GM19099 (cell line): ENCODE data around the gene ARHGEF39.

Experiments used
- POLR2A ChIP-seq: IDR thresholded peaks from 3 replicates; pipeline ENCODE4 v1.6.1; 2011; ENCODE audit warnings: low read depth; ENCODE audit not compliant: insufficient read length; ENCODE audit errors: extremely low read depth

ARHGEF39 gene

DNA sequence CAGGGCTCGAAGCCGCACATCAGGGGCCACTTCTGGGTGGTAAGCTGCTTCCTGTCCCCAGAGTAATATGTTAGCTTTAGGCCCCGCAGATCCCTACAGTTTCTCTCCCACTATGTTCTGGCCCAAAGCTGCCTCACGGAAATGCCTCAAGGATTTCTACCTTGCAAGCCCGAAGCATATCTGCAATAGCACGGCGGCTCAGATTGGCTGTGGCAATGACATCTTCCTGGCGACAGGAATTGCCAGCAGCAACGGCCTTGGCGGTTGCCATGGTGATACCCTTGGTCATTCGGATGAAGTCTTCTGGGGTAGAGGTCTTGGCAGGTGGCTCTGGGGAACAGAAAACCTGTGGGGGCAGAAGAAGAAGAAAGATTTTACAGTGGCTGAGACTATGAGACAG, 35.0 kb upstream of the ARHGEF39 start:
- no peak for TF ChIP-seq POLR2A

DNA sequence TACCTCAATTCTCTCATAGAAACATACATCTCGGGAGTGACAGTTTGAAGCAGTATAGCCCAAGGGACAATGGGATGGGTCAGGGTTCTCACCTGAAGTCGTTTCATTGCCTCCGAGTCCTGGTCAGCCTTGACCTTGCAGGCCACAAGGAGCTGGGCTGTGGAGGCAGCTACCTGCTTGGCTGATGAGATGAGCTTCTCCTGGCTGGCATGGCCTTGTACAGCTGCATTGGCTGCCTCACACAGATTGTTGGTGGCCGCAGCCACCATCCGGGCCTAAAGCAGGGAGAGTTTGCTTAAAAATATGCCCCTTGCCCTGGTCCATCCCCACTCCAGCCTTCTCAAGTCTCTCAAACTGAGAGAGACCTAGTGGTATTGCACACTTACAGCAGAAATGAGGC, 33.2 kb upstream of the ARHGEF39 start:
- no peak for TF ChIP-seq POLR2A

DNA sequence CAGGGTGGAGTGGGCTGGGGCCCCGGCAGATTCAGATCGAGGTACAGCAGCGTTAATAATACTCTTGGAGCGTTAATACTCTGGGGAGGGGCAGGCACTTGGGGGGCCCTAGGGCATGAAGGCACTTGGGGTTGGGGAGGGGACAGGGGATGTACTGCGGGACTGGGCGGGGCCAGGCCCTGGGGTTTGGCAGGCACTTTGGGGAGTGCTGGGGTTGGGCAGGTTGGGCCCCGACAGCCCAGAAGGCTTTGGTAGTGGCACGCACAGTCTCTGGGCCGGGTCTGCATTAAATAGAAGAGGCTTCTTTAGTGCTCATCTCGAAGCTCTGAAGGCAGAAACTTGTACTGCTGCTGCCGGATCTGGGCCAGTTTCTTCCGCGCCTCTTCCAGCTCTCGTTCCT, 32.5 kb upstream of the ARHGEF39 start:
- TF ChIP-seq POLR2A, result no peak

DNA sequence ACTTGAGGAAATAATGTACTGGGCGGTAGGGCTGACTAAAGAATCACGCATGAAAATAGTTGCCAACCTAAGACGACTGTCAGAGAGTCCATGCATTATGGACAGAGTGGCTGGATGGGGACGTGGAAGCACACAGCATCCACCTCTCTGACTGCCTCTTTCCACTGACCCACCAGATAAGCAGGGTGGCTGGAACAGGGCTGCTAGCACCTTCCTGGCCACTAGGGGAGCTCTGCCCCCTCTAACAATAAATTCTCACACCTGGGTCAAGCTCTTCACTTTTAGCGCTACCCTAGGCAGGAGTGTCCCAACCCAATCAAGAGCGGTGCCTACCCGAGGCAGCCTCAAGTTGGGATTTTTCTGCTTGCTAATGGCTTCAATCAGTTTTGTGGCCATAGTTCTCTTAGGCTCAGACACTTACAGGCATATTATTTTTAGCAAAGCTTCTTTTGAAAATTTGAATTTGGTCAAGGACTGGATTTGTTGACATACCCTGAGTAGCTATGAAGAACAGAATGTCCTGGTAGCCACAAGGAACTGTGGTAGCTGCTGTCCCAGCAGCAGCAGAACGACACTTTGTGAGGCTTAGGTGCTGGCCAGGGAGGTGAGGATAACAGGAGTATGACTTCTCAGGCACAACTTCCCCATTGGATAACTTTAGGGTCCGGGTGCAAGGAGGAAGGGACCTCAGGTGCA, 31.7 kb upstream of the ARHGEF39 start:
- no peak for TF ChIP-seq POLR2A

DNA sequence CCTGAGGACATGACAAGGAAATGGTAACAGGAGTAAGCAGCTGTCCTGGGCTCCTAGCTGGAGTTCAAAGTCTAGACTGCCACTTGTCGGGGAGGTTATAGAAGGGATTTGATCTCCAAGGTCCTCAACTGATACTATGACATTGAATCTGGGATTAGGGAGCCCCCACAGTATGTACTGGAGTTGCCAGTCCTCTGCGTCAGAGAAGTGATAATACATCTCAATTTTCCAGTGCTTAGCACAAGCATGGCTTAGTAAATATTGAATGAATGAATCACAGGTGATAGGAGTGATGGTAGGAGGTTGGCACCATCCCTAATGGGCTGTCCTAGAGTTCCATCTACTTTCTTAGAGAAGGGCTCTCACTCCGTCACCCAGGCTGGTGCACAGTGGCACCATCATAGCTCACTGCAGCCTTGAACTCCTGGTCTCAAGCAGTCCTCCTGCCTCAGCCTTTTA, 31.0 kb upstream of the ARHGEF39 start:
- TF ChIP-seq POLR2A, result no peak

DNA sequence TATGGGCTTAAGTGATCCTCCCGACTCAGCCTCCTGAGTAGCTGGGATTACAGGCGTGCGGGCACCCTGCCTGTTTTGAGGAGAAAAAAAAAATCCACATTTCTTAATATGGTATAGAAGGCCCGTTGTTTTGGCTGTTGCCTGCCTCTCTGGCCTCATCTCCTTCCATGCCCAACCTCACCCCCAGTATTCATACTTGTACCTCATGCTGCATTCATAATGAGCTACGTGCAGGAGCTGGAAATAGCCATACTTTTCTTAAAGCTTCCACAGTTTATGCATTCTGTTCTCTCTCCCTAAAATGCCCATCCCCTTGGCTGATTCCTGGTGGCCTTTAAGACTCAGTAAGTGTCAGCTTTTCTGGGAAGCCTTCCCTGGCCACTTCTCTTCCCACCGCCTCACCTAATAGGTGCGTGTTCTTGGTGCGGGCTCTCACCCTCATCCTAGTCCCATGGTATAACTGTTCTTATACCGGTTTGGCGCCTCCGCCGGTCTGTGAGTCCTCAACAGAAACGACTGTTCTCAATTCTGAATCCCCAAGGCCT, 26.8 kb upstream of the ARHGEF39 start:
- no peak for TF ChIP-seq POLR2A

DNA sequence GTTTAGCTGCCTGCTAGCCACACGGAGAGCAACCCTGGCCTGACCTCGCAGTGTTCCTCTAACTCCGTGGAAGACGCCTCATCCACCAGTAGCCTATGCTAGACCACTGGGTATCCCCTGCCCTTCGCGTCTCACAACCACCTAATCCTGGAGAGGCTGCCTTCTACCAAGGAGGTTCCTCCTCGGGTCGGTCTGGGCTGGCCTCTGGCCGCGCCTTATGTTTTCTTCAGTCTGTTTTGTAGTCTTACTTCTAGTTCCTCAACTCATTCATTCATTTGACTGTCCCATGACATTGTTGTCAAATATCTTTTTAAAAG, 26.3 kb upstream of the ARHGEF39 start:
- no peak for TF ChIP-seq POLR2A

DNA sequence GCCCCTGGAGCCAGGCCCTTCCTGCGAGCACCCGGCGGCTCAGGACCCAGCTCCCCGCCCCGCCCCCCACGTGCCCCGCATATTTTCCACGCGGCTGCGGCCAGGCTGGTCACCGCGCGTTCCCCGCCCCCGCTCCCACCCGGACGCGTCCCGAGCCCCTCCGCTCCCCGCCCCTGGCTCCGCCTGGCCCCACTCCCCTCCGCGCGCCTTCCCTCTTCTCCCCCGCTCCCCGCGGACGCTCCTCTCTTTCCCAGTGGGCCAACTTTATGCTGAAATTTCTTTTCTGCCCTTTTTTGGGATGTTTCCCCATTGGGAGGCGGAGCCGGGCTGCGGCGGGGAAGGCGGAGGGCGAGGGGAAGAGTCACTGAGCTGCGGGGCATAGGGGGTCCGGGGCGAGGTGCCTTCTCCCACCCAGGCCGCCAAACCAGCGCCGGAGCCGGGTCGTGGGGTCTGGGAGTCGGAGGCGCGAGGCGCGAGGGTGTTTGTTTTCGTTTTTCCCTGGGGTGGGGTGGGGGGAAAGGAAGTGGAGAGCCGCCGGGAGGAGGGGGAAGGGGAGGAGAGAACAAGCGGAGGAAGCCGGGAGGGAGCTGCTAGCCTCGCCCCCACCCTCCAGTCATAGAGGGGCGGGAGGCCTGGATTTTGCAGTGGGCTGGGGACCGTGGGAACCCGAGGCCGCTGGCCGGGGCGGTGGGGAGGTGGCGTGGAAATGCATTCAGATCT, 25.8 kb upstream of the ARHGEF39 start:
- TF ChIP-seq POLR2A, result no peak

DNA sequence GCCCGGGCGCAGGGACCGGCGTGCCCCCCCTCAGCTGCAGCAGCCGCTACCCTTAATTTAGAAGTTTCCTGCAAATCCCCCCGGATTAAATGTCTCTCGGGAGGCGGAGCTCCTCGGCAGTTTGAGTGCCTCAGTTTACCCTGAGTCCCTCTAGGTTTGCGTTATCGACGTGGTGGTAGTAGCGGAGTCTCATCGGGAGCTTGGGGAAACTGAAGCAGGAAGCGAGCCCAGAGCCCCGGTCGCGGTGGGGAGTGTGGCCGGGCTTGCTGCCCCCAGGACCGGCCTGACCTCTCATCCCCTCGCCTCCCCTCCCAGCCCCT, 25.3 kb upstream of the ARHGEF39 start:
- TF ChIP-seq POLR2A, result no peak

DNA sequence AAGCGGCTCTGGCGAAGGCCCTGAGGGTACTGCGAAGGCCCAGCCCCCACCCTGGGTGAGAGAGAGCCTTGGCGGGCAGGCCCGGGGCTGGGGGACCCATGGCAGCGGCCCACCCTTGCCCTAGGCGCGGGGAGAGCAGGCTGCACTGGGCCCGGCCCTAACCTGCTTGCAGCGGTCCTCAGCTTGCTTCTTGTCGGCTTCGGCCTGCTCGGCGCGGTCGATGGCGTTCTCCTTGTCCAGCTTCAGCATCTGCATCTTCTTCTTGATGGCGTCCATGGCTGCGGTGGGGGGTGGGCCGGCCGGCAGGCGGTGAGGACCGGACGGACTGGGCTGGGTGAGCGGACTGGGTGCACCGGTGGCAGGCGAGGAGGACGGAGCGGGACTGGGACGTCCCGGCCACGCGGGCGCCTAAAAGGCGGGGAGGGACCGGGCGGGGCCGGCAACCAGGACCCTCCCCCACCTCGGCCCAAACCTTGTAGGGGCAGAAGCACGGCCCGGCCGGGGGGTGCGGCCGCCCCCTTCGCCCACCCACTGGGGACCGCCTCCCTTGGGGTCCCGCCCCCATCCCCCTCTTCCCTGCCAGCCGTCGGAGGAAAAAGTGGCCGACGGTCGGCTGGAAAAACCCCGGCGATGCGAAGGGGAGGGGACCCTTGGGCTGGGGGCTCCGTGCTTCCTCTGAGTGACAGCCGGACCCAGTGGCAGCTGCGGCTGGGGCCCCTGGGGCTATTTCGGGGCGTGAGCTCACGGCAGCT, 24.7 kb upstream of the ARHGEF39 start, which contains the start of gene TPM2:
TSS of gene TPM2 (minus strand) at position 384 of the 752 bp plus-strand sequence. CDS start at position 276, 108 bp downstream.
- TF ChIP-seq POLR2A, result no peak

DNA sequence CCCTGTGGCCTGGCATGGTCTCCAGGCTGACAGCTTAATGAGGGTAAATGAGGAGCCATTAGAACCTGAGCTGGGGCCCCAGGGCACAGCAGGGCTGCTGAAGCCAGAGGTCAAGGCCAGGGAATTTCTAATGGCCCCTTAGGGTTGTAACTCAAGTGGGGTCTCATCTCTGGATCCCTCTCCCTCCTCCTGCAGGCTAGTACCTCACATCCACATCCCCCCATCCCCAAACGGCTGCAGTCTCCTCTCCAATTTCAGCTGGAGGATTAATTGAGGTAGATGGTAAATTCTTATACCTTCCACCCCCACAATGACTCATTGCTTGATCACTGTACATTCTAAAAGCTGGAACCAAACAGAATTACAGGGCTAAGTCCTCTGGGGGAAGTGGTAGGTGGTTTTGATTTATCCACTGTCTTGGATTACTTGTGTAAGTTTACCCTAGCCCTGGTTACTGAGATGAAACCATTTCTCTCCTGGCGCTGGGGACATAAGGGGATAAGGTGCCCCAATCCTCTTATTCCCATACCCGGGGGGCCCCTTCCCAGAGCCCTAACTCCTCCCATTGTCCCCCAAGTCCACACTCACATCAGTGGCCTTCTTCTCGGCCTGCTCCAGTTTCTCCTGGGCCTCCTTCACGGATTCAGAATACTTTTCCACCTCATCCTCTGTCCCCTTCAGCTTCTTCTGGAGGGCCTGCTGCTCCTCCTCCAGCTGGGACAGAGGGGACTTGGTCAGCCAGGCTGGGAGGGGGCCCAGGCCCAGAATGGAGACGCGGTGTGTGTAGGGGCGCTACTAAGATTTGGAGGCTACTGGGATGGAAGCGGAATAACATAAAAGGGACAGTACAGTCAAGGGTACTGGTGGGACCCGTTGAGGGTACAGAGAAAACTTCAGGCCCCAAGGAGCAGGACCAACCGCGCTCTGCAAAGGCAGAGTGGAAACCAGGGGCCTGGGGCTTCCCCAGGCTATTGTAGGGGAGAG, 23.9 kb upstream of the ARHGEF39 start:
- TF ChIP-seq POLR2A, result no peak

DNA sequence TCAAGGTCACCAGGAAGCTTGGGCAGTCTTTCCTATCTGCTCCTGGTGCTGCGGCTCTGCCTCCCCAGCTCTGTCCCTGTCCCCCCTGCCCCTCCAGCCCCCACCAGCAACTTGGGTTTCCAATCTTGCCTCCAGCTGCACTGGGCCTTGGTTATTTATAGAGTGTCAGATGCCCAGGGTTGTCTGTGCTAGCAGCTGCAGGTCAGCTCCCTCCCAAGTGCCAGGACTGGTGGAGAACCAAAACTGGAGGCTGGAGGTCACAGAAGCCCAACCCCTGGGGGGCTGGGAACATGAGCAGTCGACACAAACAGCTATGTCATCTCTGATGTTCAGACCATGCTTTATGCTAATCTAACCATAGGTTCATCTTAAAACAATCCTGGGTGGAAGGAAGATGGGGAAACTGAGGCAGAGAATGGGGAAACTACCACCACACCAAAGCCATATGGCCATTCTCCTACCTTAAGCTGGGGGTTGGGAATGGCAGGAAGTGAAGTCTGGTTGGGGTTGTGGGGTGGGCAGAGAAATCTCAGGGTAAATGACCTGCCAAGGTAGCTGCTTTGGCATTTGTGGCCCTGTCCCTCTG, 23.1 kb upstream of the ARHGEF39 start:
- TF ChIP-seq POLR2A, result no peak

DNA sequence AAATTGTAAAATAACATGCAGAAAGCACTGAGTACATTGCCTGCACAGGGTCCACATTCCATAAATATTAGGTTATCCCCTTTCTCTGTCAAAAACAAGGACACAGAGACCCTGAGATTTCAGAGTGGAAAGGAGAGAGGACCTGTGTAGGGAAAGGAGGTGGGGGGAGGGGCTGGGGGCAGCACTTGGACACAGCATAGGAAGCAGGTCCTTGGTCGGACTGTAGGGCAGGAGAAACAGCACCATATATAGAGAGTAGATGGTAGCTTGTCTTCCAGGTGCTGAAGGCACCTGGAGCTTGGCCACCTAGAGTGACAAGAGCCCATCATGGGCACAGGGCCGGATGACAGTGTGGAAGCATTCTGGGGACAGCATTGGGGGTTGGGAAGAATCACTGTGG, 22.3 kb upstream of the ARHGEF39 start:
- TF ChIP-seq POLR2A, result no peak
